Measurements from ENCODE around the gene TTLL1. TPM values are rescaled to one million over a fixed set of nuclear protein-coding genes. Genes with fewer than 3 reads are reported as not detected.

TTLL1 gene
- total RNA-seq, 1 donor from 2014 or later: 5.9 TPM

- Histone ChIP-seq H3K27me3 (no peaks in the 10 kb centered on the region), H3K36me3 (no peaks in the 10 kb centered on the region), H3K27ac (no peak overlapping the region), H3K4me1 (peaks cover 75% of the 10 kb centered on the region), H3K9me3 (no peaks in the 10 kb centered on the region), H3K4me3 (no peak overlapping the region)
- intact Hi-C loops (cut with DNase I): loop anchor here (10.0 kb wide), 1 partner anchor 57 kb away; no protein-coding TSS in a partner anchor
- no peak for TF ChIP-seq POLR2A (IDR thresholded peaks at IDR 0.05)
- DNase-seq (ENCODE audit: extremely low spot score in 2 of 2): no peak
Measured at GRCh38 chr22:42992092-42992491, 97.1 kb downstream of the TTLL1 start.

- H3K4me1 ChIP-seq: peaks cover 71% of the 10 kb centered on the region
- no peak overlapping the region for H3K4me3 ChIP-seq
- no peaks in the 10 kb centered on the region for H3K36me3 ChIP-seq
- TF ChIP-seq, protein P1, sequence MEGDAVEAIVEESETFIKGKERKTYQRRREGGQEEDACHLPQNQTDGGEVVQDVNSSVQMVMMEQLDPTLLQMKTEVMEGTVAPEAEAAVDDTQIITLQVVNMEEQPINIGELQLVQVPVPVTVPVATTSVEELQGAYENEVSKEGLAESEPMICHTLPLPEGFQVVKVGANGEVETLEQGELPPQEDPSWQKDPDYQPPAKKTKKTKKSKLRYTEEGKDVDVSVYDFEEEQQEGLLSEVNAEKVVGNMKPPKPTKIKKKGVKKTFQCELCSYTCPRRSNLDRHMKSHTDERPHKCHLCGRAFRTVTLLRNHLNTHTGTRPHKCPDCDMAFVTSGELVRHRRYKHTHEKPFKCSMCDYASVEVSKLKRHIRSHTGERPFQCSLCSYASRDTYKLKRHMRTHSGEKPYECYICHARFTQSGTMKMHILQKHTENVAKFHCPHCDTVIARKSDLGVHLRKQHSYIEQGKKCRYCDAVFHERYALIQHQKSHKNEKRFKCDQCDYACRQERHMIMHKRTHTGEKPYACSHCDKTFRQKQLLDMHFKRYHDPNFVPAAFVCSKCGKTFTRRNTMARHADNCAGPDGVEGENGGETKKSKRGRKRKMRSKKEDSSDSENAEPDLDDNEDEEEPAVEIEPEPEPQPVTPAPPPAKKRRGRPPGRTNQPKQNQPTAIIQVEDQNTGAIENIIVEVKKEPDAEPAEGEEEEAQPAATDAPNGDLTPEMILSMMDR (IDR thresholded peaks at IDR 0.05): no peak
- TF ChIP-seq POLR2AphosphoS5 (IDR thresholded peaks at IDR 0.05; ENCODE audit: insufficient read depth in 1 of 2, low read depth in 1 of 2) (no peak), POLR2A (IDR thresholded peaks at IDR 0.05) (no peak)
- no peaks in the 10 kb centered on the region for H3K27me3 ChIP-seq
- no peak for DNase-seq (ENCODE audit: extremely low spot score in 2 of 2)
- no peak overlapping the region for H3K27ac ChIP-seq
- no peaks in the 10 kb centered on the region for H3K9me3 ChIP-seq
- intact Hi-C loops (cut with DNase I): loop anchor here (10.0 kb wide), 1 partner anchor 56 kb away; no protein-coding TSS in a partner anchor
Measured at GRCh38 chr22:42991010-42991651, 98.1 kb downstream of the TTLL1 start.

GRCh38 chr22:42990131-42990838, 98.9 kb downstream of the TTLL1 start:
- no peak overlapping the region for H3K27ac ChIP-seq
- no peaks in the 10 kb centered on the region for H3K27me3 ChIP-seq
- no peaks in the 10 kb centered on the region for H3K9me3 ChIP-seq
- H3K36me3 ChIP-seq: no peaks in the 10 kb centered on the region
- DNase-seq (ENCODE audit: extremely low spot score in 2 of 2): no peak
- TF ChIP-seq, protein P1 (IDR thresholded peaks at IDR 0.05): no peak
- TF ChIP-seq POLR2A (IDR thresholded peaks at IDR 0.05): no peak
- peak in 1 of 2 donors; percentile 48 for TF ChIP-seq POLR2AphosphoS5 (IDR thresholded peaks at IDR 0.05; ENCODE audit: insufficient read depth in 1 of 2, low read depth in 1 of 2)
- peaks cover 62% of the 10 kb centered on the region for H3K4me1 ChIP-seq
- H3K4me3 ChIP-seq: no peak overlapping the region
- intact Hi-C loops (cut with DNase I): loop anchor here (10.0 kb wide), 1 partner anchor 55 kb away; no protein-coding TSS in a partner anchor

Other genes starting within 250 kb of the TTLL1 start
- 28.0 TPM for gene ARFGAP3, start 232.1 kb downstream of the TTLL1 start, total RNA-seq
- gene PACSIN2, start 74.2 kb downstream of the TTLL1 start, total RNA-seq: 46.2 TPM
- gene BIK, start 21.4 kb upstream of the TTLL1 start, total RNA-seq: not detected
- gene MCAT, start 54.0 kb upstream of the TTLL1 start, total RNA-seq: 22.8 TPM
- gene TSPO, start 62.2 kb upstream of the TTLL1 start, total RNA-seq: 524 TPM
- 56.2 TPM for gene TTLL12, start 97.7 kb upstream of the TTLL1 start, total RNA-seq

Measured in vagina (tissue), 2 donors.